Measurements from ENCODE around the gene CLEC4C.

- no peak for TF ChIP-seq EP300 (IDR thresholded peaks at IDR 0.05)
- TF ChIP-seq CTCF (IDR thresholded peaks at IDR 0.05): no peak
- TF ChIP-seq POLR2A (IDR thresholded peaks at IDR 0.05): no peak
Measured at GRCh38 chr12:7749442-7749841, 2.3 kb upstream of the CLEC4C start.
